ENCODE data around the gene SEC24D.

DNA sequence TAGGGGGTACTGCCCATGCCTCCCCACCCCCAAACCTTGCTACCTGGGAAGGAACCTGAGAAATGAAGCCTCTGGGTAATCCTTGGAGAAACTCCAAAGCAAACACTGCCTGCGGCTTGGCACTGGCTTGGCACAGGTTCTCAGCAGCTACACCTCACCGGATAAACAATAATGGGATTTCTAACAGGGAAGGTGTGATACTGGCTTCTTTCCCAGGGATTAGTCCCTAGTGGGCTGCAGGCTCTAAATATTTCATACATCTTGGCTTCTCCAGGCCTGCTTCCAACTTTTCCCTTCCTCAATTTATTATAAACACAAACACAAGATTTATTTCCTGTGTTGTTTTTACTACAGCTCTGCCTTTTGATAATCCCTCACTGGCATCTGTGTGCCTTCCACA is 12.5 kb downstream of the SEC24D start:
- TF ChIP-seq ZNF629 (tag by site-specific recombination; IDR thresholded peaks at IDR 0.05), result no peak
- TF ChIP-seq, protein P1, sequence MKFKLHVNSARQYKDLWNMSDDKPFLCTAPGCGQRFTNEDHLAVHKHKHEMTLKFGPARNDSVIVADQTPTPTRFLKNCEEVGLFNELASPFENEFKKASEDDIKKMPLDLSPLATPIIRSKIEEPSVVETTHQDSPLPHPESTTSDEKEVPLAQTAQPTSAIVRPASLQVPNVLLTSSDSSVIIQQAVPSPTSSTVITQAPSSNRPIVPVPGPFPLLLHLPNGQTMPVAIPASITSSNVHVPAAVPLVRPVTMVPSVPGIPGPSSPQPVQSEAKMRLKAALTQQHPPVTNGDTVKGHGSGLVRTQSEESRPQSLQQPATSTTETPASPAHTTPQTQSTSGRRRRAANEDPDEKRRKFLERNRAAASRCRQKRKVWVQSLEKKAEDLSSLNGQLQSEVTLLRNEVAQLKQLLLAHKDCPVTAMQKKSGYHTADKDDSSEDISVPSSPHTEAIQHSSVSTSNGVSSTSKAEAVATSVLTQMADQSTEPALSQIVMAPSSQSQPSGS (tag by site-specific recombination; IDR thresholded peaks at IDR 0.05; ENCODE audit: low read depth), result no peak
- TF ChIP-seq, protein P2, sequence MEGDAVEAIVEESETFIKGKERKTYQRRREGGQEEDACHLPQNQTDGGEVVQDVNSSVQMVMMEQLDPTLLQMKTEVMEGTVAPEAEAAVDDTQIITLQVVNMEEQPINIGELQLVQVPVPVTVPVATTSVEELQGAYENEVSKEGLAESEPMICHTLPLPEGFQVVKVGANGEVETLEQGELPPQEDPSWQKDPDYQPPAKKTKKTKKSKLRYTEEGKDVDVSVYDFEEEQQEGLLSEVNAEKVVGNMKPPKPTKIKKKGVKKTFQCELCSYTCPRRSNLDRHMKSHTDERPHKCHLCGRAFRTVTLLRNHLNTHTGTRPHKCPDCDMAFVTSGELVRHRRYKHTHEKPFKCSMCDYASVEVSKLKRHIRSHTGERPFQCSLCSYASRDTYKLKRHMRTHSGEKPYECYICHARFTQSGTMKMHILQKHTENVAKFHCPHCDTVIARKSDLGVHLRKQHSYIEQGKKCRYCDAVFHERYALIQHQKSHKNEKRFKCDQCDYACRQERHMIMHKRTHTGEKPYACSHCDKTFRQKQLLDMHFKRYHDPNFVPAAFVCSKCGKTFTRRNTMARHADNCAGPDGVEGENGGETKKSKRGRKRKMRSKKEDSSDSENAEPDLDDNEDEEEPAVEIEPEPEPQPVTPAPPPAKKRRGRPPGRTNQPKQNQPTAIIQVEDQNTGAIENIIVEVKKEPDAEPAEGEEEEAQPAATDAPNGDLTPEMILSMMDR (tag by site-specific recombination; IDR thresholded peaks at IDR 0.05), result no peak

Measured in HEK293 (cell line).